GM21737 (cell line): ENCODE results near the gene CD68.

ENCODE experiments used
- ATAC-seq: cut with Tn5 transposase; IDR thresholded peaks from one replicate; pipeline ENCODE4 v1.9.1; 2021; ENCODE audit warnings: mild to moderate bottlenecking, moderate library complexity; ENCODE audit not compliant: unreplicated experiment

CD68 gene, protein sequence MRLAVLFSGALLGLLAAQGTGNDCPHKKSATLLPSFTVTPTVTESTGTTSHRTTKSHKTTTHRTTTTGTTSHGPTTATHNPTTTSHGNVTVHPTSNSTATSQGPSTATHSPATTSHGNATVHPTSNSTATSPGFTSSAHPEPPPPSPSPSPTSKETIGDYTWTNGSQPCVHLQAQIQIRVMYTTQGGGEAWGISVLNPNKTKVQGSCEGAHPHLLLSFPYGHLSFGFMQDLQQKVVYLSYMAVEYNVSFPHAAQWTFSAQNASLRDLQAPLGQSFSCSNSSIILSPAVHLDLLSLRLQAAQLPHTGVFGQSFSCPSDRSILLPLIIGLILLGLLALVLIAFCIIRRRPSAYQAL

DNA sequence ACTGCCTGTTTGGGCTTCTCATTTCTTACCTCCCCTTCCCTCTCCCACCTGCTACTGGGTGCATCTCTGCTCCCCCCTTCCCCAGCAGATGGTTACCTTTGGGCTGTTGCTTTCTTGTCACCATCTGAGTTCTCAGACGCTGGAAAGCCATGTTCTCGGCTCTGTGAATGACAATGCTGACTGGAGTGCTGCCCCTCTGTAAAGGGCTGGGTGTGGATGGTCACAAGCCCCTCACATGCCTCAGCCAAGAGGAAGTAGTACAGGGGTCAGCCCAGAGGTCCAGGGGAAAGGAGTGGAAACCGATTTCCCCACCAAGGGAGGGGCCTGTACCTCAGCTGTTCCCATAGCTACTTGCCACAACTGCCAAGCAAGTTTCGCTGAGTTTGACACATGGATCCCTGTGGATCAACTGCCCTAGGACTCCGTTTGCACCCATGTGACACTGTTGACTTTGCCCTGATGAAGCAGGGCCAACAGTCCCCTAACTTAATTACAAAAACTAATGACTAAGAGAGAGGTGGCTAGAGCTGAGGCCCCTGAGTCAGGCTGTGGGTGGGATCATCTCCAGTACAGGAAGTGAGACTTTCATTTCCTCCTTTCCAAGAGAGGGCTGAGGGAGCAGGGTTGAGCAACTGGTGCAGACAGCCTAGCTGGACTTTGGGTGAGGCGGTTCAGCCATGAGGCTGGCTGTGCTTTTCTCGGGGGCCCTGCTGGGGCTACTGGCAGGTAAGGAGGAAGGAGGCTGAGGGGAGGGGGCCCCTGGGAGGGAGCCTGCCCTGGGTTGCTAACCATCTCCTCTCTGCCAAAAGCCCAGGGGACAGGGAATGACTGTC is at the start of gene CD68:
Gene CD68 (plus strand): TSS at position 638 of the 833 bp plus-strand sequence. CDS start 40 bp downstream, at position 678.
- peak; percentile 31 for ATAC-seq

DNA sequence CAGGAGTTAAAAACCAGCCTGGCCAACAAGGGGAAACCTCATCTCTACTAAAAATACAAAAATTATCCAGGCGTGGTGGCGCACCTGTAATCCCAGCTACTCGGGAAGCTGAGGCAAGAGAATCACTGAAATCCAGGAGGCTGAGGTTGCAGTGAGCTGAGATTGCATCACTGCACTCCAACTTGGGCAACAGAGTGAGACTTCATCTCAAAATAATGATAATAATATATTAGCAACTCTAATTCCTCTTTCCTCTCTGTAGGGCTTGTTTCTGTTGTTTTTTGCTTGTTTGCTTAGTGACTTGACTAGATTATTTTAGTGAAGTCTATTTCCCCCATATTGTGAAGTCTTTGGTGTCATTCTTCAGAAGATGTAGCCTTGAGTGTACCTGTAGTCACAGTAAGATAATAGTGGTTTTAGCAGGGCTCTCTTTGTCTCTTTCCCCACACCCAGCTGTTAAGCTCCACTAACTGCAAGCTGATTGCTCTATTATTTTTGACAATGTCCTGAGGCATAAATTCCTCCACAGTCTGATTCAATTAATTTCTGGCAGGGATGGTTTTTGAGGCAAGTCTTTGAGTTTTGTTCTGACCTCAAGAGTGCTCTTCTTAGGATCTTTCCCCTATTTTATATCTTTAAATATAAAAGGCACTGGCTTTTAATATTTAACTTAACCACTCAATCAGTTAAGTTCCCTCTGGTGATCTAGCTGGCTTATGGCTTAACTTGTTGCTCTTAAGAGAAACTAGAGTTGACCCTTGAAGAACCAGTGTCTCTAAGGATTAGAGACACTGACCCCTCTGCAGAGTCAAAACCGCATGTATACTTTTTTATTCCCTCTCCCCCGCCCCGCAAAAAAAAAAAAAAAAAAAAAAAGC is 49.2 kb upstream of the CD68 start:
- ATAC-seq = no peak

DNA sequence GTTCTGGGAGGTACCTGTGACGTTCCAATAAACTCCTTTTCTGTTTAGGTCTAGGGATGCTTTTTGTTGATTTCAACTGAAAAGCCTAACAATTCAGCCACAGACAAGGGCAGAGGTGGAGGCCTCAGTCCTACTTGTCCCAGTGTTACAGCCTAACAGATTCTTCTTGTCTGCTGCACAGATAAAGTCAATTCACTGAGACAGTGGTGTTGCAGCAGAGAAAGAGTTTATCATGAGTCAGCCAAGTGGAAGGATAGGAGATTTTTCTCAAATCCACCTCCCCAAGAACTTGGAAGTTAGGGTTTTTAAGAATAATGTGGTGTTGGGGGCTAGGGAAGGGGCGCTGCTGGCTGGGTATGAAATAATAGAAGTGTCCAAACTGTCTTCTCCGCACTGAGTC is 41.4 kb upstream of the CD68 start:
- ATAC-seq = no peak

GRCh38 chr17:7538891-7539545 is 40.4 kb upstream of the CD68 start:
- ATAC-seq = no peak

GRCh38 chr17:7541074-7541621 is 38.3 kb upstream of the CD68 start:
- no peak for ATAC-seq

- no peak for ATAC-seq
Observed at GRCh38 chr17:7544911-7545310, 34.5 kb upstream of the CD68 start.

GRCh38 chr17:7548585-7549400 is 30.6 kb upstream of the CD68 start, which contains the start of gene TNFSF12:
TSS of gene TNFSF12 (plus strand) at chr17:7549058. CDS start at chr17:7549154, 96 bp downstream.
- ATAC-seq = no peak

GRCh38 chr17:7549401-7550055 is 29.9 kb upstream of the CD68 start:
- ATAC-seq = no peak

DNA sequence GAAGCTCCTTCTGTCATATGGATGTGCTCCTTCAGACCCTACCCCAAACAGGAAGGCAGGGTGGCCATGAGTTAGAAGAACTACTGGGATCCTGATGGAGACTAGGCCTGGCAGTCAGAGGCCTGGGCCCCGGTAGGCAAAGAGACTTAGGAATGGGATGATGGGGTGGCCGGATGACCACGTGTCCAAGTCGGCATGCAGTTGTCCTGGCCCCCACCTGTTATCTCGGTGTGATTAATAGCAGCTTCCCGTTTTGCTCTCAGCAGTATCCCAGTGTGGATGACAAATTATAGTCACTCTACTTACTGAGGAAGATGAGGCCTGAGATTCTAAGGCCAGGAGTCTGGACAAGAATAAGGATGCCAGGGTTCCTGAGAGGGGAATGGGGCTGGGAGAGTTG is 29.1 kb upstream of the CD68 start:
- ATAC-seq = no peak

- ATAC-seq = no peak
Observed at GRCh38 chr17:7551396-7551795, 28.0 kb upstream of the CD68 start.

GRCh38 chr17:7552621-7553051 is 26.8 kb upstream of the CD68 start:
- peak; percentile 55 for ATAC-seq

GRCh38 chr17:7553356-7553755 is 26.1 kb upstream of the CD68 start:
- no peak for ATAC-seq

GRCh38 chr17:7555320-7555948 is 24.0 kb upstream of the CD68 start:
- ATAC-seq = no peak

DNA sequence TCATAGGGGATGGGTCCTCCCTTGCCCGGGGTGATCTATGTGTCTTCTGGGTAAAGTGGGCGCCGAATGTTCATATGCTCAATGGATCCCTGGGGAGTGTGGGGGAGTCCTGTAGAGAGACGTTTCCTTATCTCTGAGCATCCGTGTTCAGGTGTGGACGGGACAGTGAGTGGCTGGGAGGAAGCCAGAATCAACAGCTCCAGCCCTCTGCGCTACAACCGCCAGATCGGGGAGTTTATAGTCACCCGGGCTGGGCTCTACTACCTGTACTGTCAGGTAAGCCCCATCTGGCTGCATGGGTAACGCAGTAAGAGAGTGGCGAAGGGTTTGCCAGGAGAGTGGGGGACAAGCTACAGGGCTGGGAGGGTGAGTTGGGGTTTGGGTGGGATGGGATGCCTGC is 22.8 kb upstream of the CD68 start:
- no peak for ATAC-seq

GRCh38 chr17:7557147-7557764 is 22.2 kb upstream of the CD68 start:
- ATAC-seq = no peak

DNA sequence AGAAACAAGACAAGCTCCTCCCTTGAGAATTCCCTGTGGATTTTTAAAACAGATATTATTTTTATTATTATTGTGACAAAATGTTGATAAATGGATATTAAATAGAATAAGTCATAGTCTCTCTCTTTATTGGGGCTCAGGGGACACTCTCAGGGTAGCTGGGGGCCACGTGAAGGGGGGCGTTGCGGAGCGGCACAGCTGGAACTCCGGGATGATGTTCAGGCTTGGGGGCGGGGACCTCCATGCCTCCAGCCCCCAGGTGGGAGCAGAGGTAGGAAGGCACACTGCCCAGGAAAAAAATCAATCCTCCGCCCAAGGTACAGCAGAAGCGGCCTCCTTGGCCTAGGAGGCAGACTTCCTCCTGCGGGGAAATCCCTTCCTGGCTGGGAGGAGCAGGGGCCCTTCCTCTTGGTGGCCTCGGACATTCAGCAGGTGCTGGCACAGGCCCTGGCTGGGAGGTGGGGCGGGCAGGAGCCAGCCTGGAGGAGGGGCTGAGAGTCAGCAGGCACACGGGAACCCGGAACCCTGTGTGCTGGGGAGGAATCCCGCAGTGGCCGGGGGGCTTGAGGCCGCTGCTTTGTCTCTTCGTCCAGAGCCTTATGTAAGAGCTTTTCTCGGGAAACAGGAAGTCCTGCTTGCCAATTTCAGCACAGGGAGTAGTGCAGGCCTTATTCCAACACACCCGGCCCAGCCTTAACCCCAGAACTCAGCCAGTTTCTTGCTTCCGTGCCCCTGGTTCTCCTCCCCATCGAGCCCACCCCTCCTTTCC is 21.5 kb upstream of the CD68 start:
- ATAC-seq = no peak
